Keratinocyte (primary cell): ENCODE results near the gene LRRC8D. TPM values are rescaled to one million over a fixed set of nuclear protein-coding genes. Genes with fewer than 3 reads are reported as not detected.

ENCODE experiments used
- DNase-seq: peaks from one replicate; pipeline ENCODE4 v3.0.0-alpha.2; 2011; ENCODE audit warnings: low read depth, missing footprints, low spot score
- FAIRE-seq: peaks from 2 replicates; lab custom pipeline; 2011; peaks lifted over from hg19 to GRCh38; lab: Jason Lieb, UNC
- H2AFZ ChIP-seq: 2 replicates; pipeline ENCODE4 v1.6.0; 2012; ENCODE audit warnings: low read length, control low read depth, inconsistent platforms; ENCODE audit not compliant: control insufficient read depth
- H3K27ac ChIP-seq: 2 replicates; pipeline ENCODE4 v1.5.1; 2011; ENCODE audit warnings: low read length; ENCODE audit not compliant: control insufficient read depth, insufficient read depth
- H3K27me3 ChIP-seq: 3 replicates; pipeline ENCODE4 v1.6.0; 2011; ENCODE audit warnings: low read length; ENCODE audit not compliant: control insufficient read depth, insufficient read depth; ENCODE audit errors: extremely low read depth
- H3K36me3 ChIP-seq, 2 experiments: 2 replicates in 1 of 2; 3 replicates in 1 of 2; pipeline ENCODE4 v1.5.1; 2011; ENCODE audit warnings: low read length in 2 of 2, mild to moderate bottlenecking in 1 of 2; ENCODE audit not compliant: control insufficient read depth in 2 of 2, insufficient read depth in 2 of 2; ENCODE audit errors: extremely low read depth in 1 of 2
- H3K4me1 ChIP-seq: 3 replicates; pipeline ENCODE4 v1.5.1; 2011; ENCODE audit warnings: low read length; ENCODE audit not compliant: control insufficient read depth, insufficient read depth; ENCODE audit errors: extremely low read depth
- H3K4me2 ChIP-seq: 3 replicates; pipeline ENCODE4 v1.6.0; 2011; ENCODE audit warnings: low read depth, low read length; ENCODE audit not compliant: control insufficient read depth, insufficient read depth; ENCODE audit errors: extremely low read depth
- H3K4me3 ChIP-seq, 3 experiments: fragments of 200-600 bp in 1 of 3; sonication (generic) in 1 of 3; 2 replicates in 2 of 3; 3 replicates in 1 of 3; pipeline ENCODE4 v1.5.1; 2011 to 2016; ENCODE audit warnings: low read length in 3 of 3, mild to moderate bottlenecking in 3 of 3, control low read depth in 2 of 3, inconsistent platforms in 1 of 3, low read depth in 1 of 3, mixed read lengths in 1 of 3, mixed run types in 1 of 3, moderate library complexity in 1 of 3; ENCODE audit not compliant: control insufficient read depth in 2 of 3, insufficient read depth in 2 of 3; ENCODE audit errors: extremely low read depth in 1 of 3
- H3K79me2 ChIP-seq: 2 replicates; pipeline ENCODE4 v1.6.0; 2012; ENCODE audit warnings: low read length; ENCODE audit not compliant: control insufficient read depth, insufficient read depth
- H3K9ac ChIP-seq: 3 replicates; pipeline ENCODE4 v1.6.0; 2011; ENCODE audit warnings: low read length; ENCODE audit not compliant: control insufficient read depth, insufficient read depth; ENCODE audit errors: extremely low read depth
- H3K9me1 ChIP-seq: 3 replicates; pipeline ENCODE4 v1.6.0; 2011; ENCODE audit warnings: low read length; ENCODE audit not compliant: control insufficient read depth, insufficient read depth; ENCODE audit errors: extremely low read depth
- H3K9me3 ChIP-seq: 2 replicates; pipeline ENCODE4 v1.5.1; 2012; ENCODE audit warnings: low read depth, low read length; ENCODE audit not compliant: control insufficient read depth
- H4K20me1 ChIP-seq: 3 replicates; pipeline ENCODE4 v1.6.0; 2011; ENCODE audit warnings: low read length; ENCODE audit not compliant: control insufficient read depth, insufficient read depth; ENCODE audit errors: extremely low read depth
- CTCF ChIP-seq, 3 experiments: IDR thresholded peaks in 1 of 3; conservative IDR thresholded peaks in 1 of 3; optimal IDR thresholded peaks in 1 of 3; 2 replicates in 2 of 3; 3 replicates in 1 of 3; pipeline versions ENCODE3 to v1.5.1; 2011; ENCODE audit warnings: low read length in 3 of 3, mild to moderate bottlenecking in 3 of 3, moderate library complexity in 2 of 3, control low read depth in 1 of 3, inconsistent platforms in 1 of 3; ENCODE audit not compliant: insufficient read depth in 2 of 3; ENCODE audit errors: extremely low read depth in 1 of 3
- EZH2 ChIP-seq: IDR thresholded peaks from one replicate; pipeline ENCODE4 v1.6.1; 2012; ENCODE audit warnings: inconsistent platforms, mild to moderate bottlenecking, low read length, moderate library complexity
- dilution Hi-C: fragments of 300-500 bp; cut with MboI; formaldehyde crosslinking; loops from one replicate; pipeline ENCODE4 v1.7.0; 2020; ENCODE audit warnings: low sequenced_read_pairs; ENCODE audit not compliant: extremely low pct_ligation_motif_present
- polyA plus RNA-seq, 5 experiments: library from polyadenylated mRNA; depleted of rRNA in 3 of 5; stranded (reverse) in 3 of 5; stranded (forward) in 1 of 5; unstranded in 1 of 5; fragments of >200 nt; gene quantifications; 1 replicate in 1 of 5; 2 replicates in 3 of 5; 3 replicates in 1 of 5; pipeline versions ENCODE4 v1.2.1 to v1.2.3, GENCODE V29; 2011 to 2012; ENCODE audit warnings: missing spikeins in 2 of 5, low read depth in 1 of 5, low replicate concordance in 1 of 5

LRRC8D gene
- polyA plus RNA-seq, 1 donor (not counting 4 experiments of a cell fraction or from before 2014, with no cell fraction given) = 54.7 TPM

GRCh38 chr1:89827330-89827729, 6.5 kb downstream of the LRRC8D start:
- Histone ChIP-seq H3K4me1 (peaks cover 11% of the 10 kb centered on the region), H2AFZ (no peak overlapping the region), H3K9me1 (no peaks in the 10 kb centered on the region), H3K4me3 (no peak overlapping the region), H3K79me2 (no peaks in the 10 kb centered on the region), H3K27me3 (no peaks in the 10 kb centered on the region), H4K20me1 (no peaks in the 10 kb centered on the region), H3K9ac (no peak overlapping the region), H3K4me2 (no peak overlapping the region), H3K36me3 (no peaks in the 10 kb centered on the region), H3K9me3 (no peaks in the 10 kb centered on the region), H3K27ac (no peak overlapping the region)
- FAIRE-seq (no peak), DNase-seq (no peak)
- TF ChIP-seq EZH2 = no peak
- dilution Hi-C loops = no loop called here

- no peak overlapping the region for H3K4me3 ChIP-seq
- H3K36me3 ChIP-seq = no peaks in the 10 kb centered on the region
- H3K9ac ChIP-seq = no peak overlapping the region
- H3K9me1 ChIP-seq = no peaks in the 10 kb centered on the region
- H3K27me3 ChIP-seq = no peaks in the 10 kb centered on the region
- no peaks in the 10 kb centered on the region for H3K9me3 ChIP-seq
- peaks cover 11% of the 10 kb centered on the region for H3K4me1 ChIP-seq
- H2AFZ ChIP-seq = no peak overlapping the region
- no peak for FAIRE-seq
- dilution Hi-C loops = no loop called here
- no peak overlapping the region for H3K27ac ChIP-seq
- no peak overlapping the region for H3K4me2 ChIP-seq
- no peaks in the 10 kb centered on the region for H4K20me1 ChIP-seq
- no peaks in the 10 kb centered on the region for H3K79me2 ChIP-seq
- DNase-seq = no peak
- TF ChIP-seq EZH2 = no peak
- no peak for TF ChIP-seq CTCF (optimal IDR thresholded peaks at IDR 0.05 in 1 of 3, IDR thresholded peaks at IDR 0.05 in 1 of 3, conservative IDR thresholded peaks at IDR 0.05 in 1 of 3; ENCODE audit: extremely low read depth in 1 of 3, insufficient read depth in 2 of 3, low read length in 3 of 3)
Observed at GRCh38 chr1:89827902-89828301, 7.1 kb downstream of the LRRC8D start.

GRCh38 chr1:89829186-89829585, 8.4 kb downstream of the LRRC8D start:
- no peak for FAIRE-seq
- H4K20me1 ChIP-seq = no peaks in the 10 kb centered on the region
- DNase-seq = no peak
- no peak overlapping the region for H3K4me3 ChIP-seq
- TF ChIP-seq CTCF (optimal IDR thresholded peaks at IDR 0.05 in 1 of 3, IDR thresholded peaks at IDR 0.05 in 1 of 3, conservative IDR thresholded peaks at IDR 0.05 in 1 of 3; ENCODE audit: extremely low read depth in 1 of 3, insufficient read depth in 2 of 3, low read length in 3 of 3) = no peak
- no peak for TF ChIP-seq EZH2
- H3K9me3 ChIP-seq = no peaks in the 10 kb centered on the region
- no peaks in the 10 kb centered on the region for H3K27me3 ChIP-seq
- H3K36me3 ChIP-seq = no peaks in the 10 kb centered on the region
- no peak overlapping the region for H3K27ac ChIP-seq
- no peak overlapping the region for H3K9ac ChIP-seq
- H2AFZ ChIP-seq = no peak overlapping the region
- dilution Hi-C loops = no loop called here
- H3K9me1 ChIP-seq = no peaks in the 10 kb centered on the region
- no peak overlapping the region for H3K4me2 ChIP-seq
- no peaks in the 10 kb centered on the region for H3K79me2 ChIP-seq
- peaks cover 11% of the 10 kb centered on the region for H3K4me1 ChIP-seq
